ENCODE data around the gene PLB1.

GRCh38 chr2:28662044-28662443 lies 166.2 kb downstream of the PLB1 start:
- TF ChIP-seq CTCF (IDR thresholded peaks at IDR 0.05) (no peak), POLR2A (IDR thresholded peaks at IDR 0.05) (no peak)

All from right lobe of liver (tissue), 4 donors.